ENCODE measurements around the gene RNF31. TPM values are rescaled to one million over a fixed set of nuclear protein-coding genes. Genes with fewer than 3 reads are reported as not detected.

RNF31 gene
- total and polyA plus RNA-seq, 2 of the 13 experiments (the other 11 are each of a cell fraction or from before 2014, with no cell fraction given), result 48.2 to 86.8 TPM

- peak; percentile 89 for TF ChIP-seq MTF1 (CRISPR knock-in tag; IDR thresholded peaks at IDR 0.05)
- TF ChIP-seq ZNF883 (CRISPR knock-in tag; IDR thresholded peaks at IDR 0.05; ENCODE audit: not compliant biosample characterization), result peak; percentile 99
- peak; percentile 100 for TF ChIP-seq TOPORS (CRISPR knock-in tag; IDR thresholded peaks at IDR 0.05)
- TF ChIP-seq IRF9 (CRISPR knock-in tag; IDR thresholded peaks at IDR 0.05; ENCODE audit: borderline replicate concordance), result peak; percentile 99
- no peak for TF ChIP-seq KAT2B (IDR thresholded peaks at IDR 0.05; ENCODE audit: borderline replicate concordance, low read depth, low read length)
- TF ChIP-seq FOXP1 (IDR thresholded peaks at IDR 0.05), result no peak
- peak; percentile 43 for TF ChIP-seq FOXP1 (CRISPR knock-in tag; IDR thresholded peaks at IDR 0.05)
- peak; percentile 81 for TF ChIP-seq PAXIP1 (CRISPR knock-in tag; conservative IDR thresholded peaks at IDR 0.05)
- TF ChIP-seq RERE (CRISPR knock-in tag; IDR thresholded peaks at IDR 0.05; ENCODE audit: low read depth), result no peak; the same call in 1 of the 2 replicates
- TF ChIP-seq ZXDC (CRISPR knock-in tag; IDR thresholded peaks at IDR 0.05), result no peak
- peak; percentile 30; the same call in 1 of the 2 replicates for TF ChIP-seq ZNF720 (CRISPR knock-in tag; IDR thresholded peaks at IDR 0.05)
- no peak for TF ChIP-seq SYNCRIP (IDR thresholded peaks at IDR 0.05; ENCODE audit: insufficient read depth, low read depth, low read length)
- peak; percentile 94 for TF ChIP-seq KDM4B (CRISPR knock-in tag; IDR thresholded peaks at IDR 0.05)
- peak; percentile 62 for TF ChIP-seq NFYB (CRISPR knock-in tag; IDR thresholded peaks at IDR 0.05)
- peak; percentile 99 for TF ChIP-seq XBP1 (CRISPR knock-in tag; IDR thresholded peaks at IDR 0.05)
- TF ChIP-seq PPARG (CRISPR knock-in tag; conservative IDR thresholded peaks at IDR 0.05), result peak; percentile 84
Measured at GRCh38 chr14:24195186-24196070, 48.1 kb downstream of the RNF31 start, which contains the start of gene TM9SF1 (continued).

All from HepG2 (cell line).